Hematopoietic multipotent progenitor cell treated with erythropoietin and hydrocortisone succinate and interleukin-3 and kit ligand, for 15 days (in vitro differentiated cells): ENCODE data around the gene PRAMEF14.
"Not testable (repeated sequence)": the region's sequence is repeated elsewhere in the genome, so short reads cannot be mapped to it uniquely, and the experiment has no call there.

Experiments
- DNase-seq: peaks from one replicate; pipeline ENCODE4 v3.0.0-alpha.2; 2015; ENCODE audit warnings: low spot score

The PRAMEF14 gene

GRCh38 chr1:13347034-13347433 lies at the start of gene PRAMEF14:
PRAMEF14 (minus strand) TSS chr1:13347134; CDS start chr1:13345314, 1,820 bp downstream.
- not testable (repeated sequence) for DNase-seq

- not testable (repeated sequence) for DNase-seq
Observed at GRCh38 chr1:13395311-13395710, 48.4 kb upstream of the PRAMEF14 start.

- not testable (repeated sequence) for DNase-seq
Observed at GRCh38 chr1:13394761-13395160, 47.8 kb upstream of the PRAMEF14 start.

GRCh38 chr1:13393004-13393403 lies 46.1 kb upstream of the PRAMEF14 start:
- DNase-seq, result not testable (repeated sequence)

- DNase-seq, result not testable (repeated sequence)
Observed at GRCh38 chr1:13389332-13389731, 42.4 kb upstream of the PRAMEF14 start, which contains the start of gene PRAMEF17. PRAMEF17 (plus strand) TSS chr1:13389632; CDS start chr1:13389658, 26 bp downstream.

GRCh38 chr1:13380380-13380779 lies 33.4 kb upstream of the PRAMEF14 start:
- DNase-seq, result not testable (repeated sequence)

GRCh38 chr1:13378983-13379382 lies 32.0 kb upstream of the PRAMEF14 start:
- not testable (repeated sequence) for DNase-seq

GRCh38 chr1:13368544-13368943 lies 21.6 kb upstream of the PRAMEF14 start:
- not testable (repeated sequence) for DNase-seq

GRCh38 chr1:13366536-13366935 lies 19.6 kb upstream of the PRAMEF14 start:
- not testable (repeated sequence) for DNase-seq

- DNase-seq, result not testable (repeated sequence)
Observed at GRCh38 chr1:13364928-13365327, 18.0 kb upstream of the PRAMEF14 start.

- not testable (repeated sequence) for DNase-seq
Observed at GRCh38 chr1:13362364-13362763, 15.4 kb upstream of the PRAMEF14 start.

- DNase-seq, result peak; percentile 24
Observed at GRCh38 chr1:13356774-13357173, 9.8 kb upstream of the PRAMEF14 start.

- DNase-seq, result not testable (repeated sequence)
Observed at GRCh38 chr1:13354475-13354874, 7.5 kb upstream of the PRAMEF14 start.

- not testable (repeated sequence) for DNase-seq
Observed at GRCh38 chr1:13353476-13353875, 6.5 kb upstream of the PRAMEF14 start.

GRCh38 chr1:13342496-13342895 lies 4.4 kb downstream of the PRAMEF14 start:
- DNase-seq, result not testable (repeated sequence)

- not testable (repeated sequence) for DNase-seq
Observed at GRCh38 chr1:13315281-13315680, 31.7 kb downstream of the PRAMEF14 start, which contains the start of gene PRAMEF15. PRAMEF15 (plus strand) TSS chr1:13315581; CDS start chr1:13318408, 2,827 bp downstream.

- not testable (repeated sequence) for DNase-seq
Observed at GRCh38 chr1:13303239-13303638, 43.7 kb downstream of the PRAMEF14 start, which contains the start of gene PRAMEF33. PRAMEF33 (plus strand) TSS chr1:13303539; CDS start chr1:13305955, 2,416 bp downstream.

- DNase-seq, result not testable (repeated sequence)
Observed at GRCh38 chr1:13302197-13302596, 44.7 kb downstream of the PRAMEF14 start.

- not testable (repeated sequence) for DNase-seq
Observed at GRCh38 chr1:13298699-13299098, 48.2 kb downstream of the PRAMEF14 start.

GRCh38 chr1:13297216-13297931 lies 49.6 kb downstream of the PRAMEF14 start:
- DNase-seq, result not testable (repeated sequence)
